GM04503 (cell line): Measurements from ENCODE around the gene MTMR11.

ENCODE experiments used
- DNase-seq: peaks from one replicate; pipeline ENCODE4 v3.0.0-alpha.2; 2012; ENCODE audit warnings: low read depth

Gene MTMR11

GRCh38 chr1:149934356-149934755 lies 2.3 kb downstream of the MTMR11 start:
- no peak for DNase-seq

DNA sequence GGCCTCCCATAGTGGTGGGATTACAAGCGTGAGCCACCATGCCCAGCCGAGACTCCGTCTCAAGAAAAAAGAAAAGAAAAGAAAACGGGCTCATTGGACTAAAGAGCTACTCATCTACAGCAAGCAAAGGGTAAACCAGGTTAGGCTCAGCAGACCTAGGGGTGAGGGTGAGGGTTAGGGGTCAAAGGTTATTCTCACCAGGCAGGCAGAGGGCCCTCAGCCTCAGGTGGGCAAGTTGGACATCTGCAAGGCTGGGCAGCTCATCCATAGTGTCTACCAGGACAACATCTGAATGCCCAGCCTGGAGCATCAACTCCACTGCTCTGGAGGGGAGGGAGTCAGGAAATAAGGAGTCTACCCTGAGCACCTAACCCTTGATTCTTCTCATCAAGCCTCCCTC lies 3.5 kb downstream of the MTMR11 start:
- no peak for DNase-seq

- DNase-seq = no peak
Observed at GRCh38 chr1:149932474-149932873, 4.2 kb downstream of the MTMR11 start.

GRCh38 chr1:149931212-149931790 lies 5.4 kb downstream of the MTMR11 start:
- no peak for DNase-seq

GRCh38 chr1:149929856-149930255 lies 6.8 kb downstream of the MTMR11 start:
- no peak for DNase-seq

GRCh38 chr1:149928401-149928724 lies 8.3 kb downstream of the MTMR11 start:
- DNase-seq = no peak

GRCh38 chr1:149927563-149928400 lies 8.9 kb downstream of the MTMR11 start, which contains the start of gene SF3B4:
SF3B4 (minus strand) TSS chr1:149927803; CDS start chr1:149927759, 44 bp downstream.
- peak; percentile 53 for DNase-seq

GRCh38 chr1:149927056-149927562 lies 9.6 kb downstream of the MTMR11 start:
- DNase-seq = no peak

DNA sequence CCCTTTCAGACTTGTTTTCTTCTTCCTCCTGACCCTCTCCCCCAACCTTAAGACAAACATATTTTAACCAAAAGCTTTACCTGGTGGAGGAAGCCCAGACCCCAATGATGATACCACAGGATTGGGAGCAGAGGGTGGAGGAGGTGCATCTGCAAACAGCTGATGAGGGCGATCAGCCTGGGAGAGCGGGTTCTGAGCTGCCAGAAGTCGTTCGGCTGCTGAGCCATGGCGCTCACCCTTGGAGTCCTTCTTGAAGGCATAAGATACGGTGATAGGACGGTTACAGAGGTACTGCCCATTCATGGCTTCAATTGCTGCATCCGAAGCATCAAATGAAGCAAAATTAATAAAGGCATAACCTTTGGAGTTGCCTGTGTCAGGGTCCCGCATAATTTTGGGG lies 10.4 kb downstream of the MTMR11 start:
- no peak for DNase-seq

GRCh38 chr1:149925751-149926150 lies 10.9 kb downstream of the MTMR11 start:
- no peak for DNase-seq

DNA sequence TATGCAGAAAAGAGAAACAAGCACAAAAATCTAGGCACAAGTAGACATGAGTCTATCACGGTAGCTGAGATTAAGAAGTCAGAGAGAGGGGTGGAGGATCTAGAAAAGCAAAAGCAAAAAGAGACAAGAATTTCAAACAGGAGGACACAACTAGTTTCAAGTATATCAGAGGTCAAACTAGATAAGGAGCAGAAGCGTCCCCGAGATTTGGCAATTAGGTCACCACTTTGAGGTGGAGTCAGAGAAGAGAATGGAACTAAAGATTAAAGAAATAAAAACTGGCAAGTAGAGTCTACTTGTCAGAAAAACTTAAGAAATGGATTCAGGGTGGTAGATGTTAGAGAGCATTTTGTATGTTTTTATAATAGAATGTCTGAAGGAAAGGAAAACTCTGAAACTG lies 11.3 kb downstream of the MTMR11 start:
- no peak for DNase-seq

GRCh38 chr1:149923626-149924025 lies 13.1 kb downstream of the MTMR11 start:
- no peak for DNase-seq

DNA sequence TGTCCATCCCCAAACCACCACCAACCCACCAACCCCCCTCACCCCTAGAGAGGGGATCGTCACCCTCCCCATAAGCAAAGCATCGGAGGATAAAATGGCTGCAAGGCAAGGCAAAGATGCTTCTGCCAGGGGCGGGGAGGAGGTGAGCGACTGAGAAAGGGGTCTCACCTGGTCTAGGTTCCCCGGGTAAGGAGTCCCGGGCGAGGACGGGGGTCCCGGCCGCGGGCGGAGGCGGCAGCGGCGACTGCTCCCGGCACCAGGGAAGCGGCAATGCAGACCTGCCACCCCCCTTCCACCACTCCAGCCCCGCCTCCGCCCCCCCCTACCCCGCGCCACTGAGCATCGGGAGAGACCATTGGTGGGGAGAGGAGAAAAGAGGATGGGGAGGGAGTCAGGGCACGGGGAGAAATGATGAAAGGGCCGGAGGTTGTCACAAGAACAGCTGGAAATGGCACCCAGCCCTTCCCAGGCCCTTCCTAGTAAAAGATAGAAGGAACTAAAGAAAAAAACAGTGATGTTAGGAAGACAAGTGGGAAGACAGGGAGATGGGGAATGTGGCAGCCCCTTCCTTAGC lies 19.0 kb downstream of the MTMR11 start, which contains the start of gene SV2A:
SV2A (minus strand) TSS at position 274 of the 574 bp plus-strand sequence. CDS start 4,004 bp downstream, outside the sequence.
- no peak for DNase-seq

DNA sequence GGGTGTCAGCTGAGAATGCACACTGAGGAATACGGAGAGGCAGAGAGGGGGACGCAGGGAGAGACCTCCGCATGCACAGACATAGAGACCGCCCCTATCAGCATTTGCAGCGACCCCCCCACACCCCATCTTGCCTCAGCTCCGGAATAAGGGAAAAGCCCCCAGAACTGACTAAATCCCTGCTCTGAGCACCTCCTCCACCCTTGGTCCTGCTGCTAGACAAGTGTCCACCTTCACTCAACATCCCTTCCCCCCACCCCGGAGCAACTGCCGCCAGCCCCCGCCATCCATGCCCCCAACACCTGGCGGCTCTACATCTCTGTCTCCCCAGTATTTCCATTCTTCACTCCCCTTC lies 19.8 kb downstream of the MTMR11 start:
- DNase-seq = no peak

- DNase-seq = no peak
Observed at GRCh38 chr1:149916193-149916897, 20.3 kb downstream of the MTMR11 start.

DNA sequence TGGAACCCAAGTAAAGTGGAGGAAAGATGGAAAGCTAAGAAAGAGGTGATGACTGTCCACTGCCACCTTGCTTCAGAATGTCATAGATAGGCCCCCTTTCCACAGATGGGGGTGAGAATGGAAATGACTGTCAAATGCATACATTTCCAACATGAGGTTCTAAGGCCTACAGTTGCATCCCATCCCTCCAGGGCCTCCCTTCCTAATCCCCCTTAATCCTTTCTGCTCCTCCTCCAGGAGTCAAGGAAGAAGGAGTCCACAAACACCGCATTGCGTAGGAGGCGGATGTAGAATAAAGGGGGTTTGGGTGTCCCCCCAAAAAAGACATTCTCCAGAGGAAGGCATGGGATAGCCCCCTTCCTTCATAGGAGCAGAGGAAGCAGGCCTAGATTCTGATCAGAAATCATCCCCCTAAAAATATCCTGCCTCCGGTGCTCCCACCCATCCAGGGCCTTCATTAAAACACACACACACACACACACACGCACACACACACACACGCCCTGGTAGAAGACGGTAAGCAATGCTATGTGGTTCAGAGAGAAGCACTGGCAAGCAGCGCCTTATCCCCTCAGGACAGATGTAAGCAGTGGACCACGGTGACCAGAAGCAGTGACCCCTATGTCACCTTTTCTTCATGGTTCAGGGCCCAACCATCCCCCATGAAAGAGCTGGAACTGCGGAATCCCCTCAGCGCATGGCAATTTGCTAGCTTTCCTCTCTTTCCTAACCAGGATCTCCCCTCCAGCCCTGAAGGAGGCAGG lies 21.1 kb downstream of the MTMR11 start:
- no peak for DNase-seq

DNA sequence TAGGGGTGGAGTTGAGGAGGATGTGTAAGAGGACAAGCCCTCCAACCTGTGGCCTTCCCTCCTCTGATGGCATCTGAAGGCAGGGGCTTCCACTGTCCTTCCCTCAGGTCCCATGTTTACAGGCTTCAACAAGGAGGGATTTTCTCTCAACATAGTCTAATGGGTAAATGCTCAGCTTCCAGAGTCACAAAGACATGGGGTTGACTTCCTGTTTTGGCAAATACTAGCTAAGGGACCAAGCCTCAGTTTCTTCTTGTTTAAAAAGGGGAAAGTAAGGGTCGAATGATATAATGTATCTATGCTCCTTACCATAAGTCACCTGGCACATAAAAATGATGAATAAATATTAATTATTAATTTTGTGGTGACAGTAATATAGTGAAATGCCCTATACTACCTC lies 22.1 kb downstream of the MTMR11 start:
- no peak for DNase-seq

DNA sequence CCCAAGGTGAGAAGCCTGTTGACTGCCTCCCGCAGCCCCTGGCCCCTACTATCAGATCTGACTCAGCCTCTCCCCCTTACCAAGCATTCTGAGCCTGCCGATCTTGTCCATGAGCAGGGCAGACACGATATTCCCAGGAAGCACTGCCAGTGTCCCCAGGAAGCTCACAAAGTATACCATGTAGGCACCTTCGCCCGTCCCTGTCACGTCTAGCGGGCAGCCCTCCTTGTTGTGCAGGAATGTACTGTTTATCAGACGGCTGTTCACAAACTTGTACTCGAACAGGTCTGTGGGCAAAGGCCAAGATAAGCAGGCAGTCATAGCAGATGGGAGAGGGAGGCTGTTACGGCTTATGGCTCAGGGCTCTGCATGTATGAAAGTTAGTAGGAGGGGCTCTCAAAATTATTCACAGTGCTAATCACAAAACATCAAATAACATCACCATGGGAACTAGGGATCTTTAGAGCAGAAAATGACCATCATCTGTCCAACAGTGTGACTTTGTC lies 30.1 kb downstream of the MTMR11 start:
- DNase-seq = no peak

DNA sequence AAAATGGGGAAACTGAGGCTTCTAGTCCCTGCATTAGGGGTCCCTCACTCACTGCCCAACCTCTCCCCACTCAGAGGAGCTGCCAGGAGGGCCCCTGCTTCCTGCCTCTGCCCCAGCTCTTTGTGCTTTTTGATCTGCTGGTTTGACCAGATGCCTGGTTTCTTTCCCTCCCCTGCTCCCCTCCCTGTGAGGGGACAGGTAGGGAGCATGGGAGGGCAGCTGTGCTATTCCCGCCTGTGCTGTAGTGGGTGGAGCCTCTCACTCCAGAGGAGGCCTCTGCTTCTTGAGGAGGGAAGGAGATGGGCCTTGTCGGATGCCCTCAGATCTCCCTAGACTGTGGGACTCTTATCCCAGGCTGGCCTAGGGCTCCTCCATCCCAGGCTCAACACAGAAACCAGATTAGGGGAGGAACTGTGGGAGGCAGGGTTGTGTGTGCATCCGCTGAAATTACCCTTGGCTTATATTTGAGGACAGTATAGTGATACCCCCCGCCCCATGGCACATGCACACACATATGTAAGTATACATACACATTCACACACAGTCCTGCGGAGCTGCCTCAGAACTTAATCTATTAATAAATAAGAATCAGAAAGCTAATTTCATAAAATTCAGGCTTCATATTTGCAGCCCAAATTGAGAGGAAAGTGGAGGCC lies 32.7 kb downstream of the MTMR11 start:
- no peak for DNase-seq

- peak; percentile 62 for DNase-seq
Observed at GRCh38 chr1:149899460-149900284, 37.0 kb downstream of the MTMR11 start, which contains the start of gene BOLA1. BOLA1 (plus strand) TSS chr1:149899568; CDS start chr1:149900060, 492 bp downstream.
